BE2C (cell line): ENCODE measurements around the gene XYLT1. TPM values are rescaled to one million over a fixed set of nuclear protein-coding genes. Genes with fewer than 3 reads are reported as not detected.

Experiments
- DNase-seq: peaks from one replicate; pipeline ENCODE4 v3.0.0-alpha.2; 2020
- H3K27me3 ChIP-seq: fragments of 250-450 bp; sonication (Bioruptor Pico); 2 replicates; pipeline ENCODE4 v1.5.1; 2020; ENCODE audit warnings: mild to moderate bottlenecking
- H3K36me3 ChIP-seq: fragments of 250-450 bp; sonication (Bioruptor Pico); 2 replicates; pipeline ENCODE4 v1.5.1; 2020; ENCODE audit warnings: mild to moderate bottlenecking
- H3K4me1 ChIP-seq: fragments of 250-450 bp; sonication (Bioruptor Pico); 2 replicates; pipeline ENCODE4 v1.5.1; 2020
- H3K4me3 ChIP-seq: 2 replicates; pipeline ENCODE4 v1.5.1; 2011; ENCODE audit warnings: low read depth, low read length
- H3K9me3 ChIP-seq: fragments of 250-450 bp; sonication (Bioruptor Pico); 2 replicates; pipeline ENCODE4 v1.5.1; 2020
- polyA plus RNA-seq: library from polyadenylated mRNA; unstranded; fragments of >200 nt; gene quantifications from one replicate; pipeline ENCODE4 v1.2.1, GENCODE V29; 2012; ENCODE audit warnings: low read depth, missing spikeins; ENCODE audit not compliant: insufficient read length, insufficient read depth
- TF ChIP-seq, protein P1 (sequence below): IDR thresholded peaks from 2 replicates; pipeline ENCODE4 v1.5.1; 2012; ENCODE audit warnings: mild to moderate bottlenecking, low read depth, low read length

XYLT1 gene, protein sequence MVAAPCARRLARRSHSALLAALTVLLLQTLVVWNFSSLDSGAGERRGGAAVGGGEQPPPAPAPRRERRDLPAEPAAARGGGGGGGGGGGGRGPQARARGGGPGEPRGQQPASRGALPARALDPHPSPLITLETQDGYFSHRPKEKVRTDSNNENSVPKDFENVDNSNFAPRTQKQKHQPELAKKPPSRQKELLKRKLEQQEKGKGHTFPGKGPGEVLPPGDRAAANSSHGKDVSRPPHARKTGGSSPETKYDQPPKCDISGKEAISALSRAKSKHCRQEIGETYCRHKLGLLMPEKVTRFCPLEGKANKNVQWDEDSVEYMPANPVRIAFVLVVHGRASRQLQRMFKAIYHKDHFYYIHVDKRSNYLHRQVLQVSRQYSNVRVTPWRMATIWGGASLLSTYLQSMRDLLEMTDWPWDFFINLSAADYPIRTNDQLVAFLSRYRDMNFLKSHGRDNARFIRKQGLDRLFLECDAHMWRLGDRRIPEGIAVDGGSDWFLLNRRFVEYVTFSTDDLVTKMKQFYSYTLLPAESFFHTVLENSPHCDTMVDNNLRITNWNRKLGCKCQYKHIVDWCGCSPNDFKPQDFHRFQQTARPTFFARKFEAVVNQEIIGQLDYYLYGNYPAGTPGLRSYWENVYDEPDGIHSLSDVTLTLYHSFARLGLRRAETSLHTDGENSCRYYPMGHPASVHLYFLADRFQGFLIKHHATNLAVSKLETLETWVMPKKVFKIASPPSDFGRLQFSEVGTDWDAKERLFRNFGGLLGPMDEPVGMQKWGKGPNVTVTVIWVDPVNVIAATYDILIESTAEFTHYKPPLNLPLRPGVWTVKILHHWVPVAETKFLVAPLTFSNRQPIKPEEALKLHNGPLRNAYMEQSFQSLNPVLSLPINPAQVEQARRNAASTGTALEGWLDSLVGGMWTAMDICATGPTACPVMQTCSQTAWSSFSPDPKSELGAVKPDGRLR
- 0.25 TPM for polyA plus RNA-seq

DNA sequence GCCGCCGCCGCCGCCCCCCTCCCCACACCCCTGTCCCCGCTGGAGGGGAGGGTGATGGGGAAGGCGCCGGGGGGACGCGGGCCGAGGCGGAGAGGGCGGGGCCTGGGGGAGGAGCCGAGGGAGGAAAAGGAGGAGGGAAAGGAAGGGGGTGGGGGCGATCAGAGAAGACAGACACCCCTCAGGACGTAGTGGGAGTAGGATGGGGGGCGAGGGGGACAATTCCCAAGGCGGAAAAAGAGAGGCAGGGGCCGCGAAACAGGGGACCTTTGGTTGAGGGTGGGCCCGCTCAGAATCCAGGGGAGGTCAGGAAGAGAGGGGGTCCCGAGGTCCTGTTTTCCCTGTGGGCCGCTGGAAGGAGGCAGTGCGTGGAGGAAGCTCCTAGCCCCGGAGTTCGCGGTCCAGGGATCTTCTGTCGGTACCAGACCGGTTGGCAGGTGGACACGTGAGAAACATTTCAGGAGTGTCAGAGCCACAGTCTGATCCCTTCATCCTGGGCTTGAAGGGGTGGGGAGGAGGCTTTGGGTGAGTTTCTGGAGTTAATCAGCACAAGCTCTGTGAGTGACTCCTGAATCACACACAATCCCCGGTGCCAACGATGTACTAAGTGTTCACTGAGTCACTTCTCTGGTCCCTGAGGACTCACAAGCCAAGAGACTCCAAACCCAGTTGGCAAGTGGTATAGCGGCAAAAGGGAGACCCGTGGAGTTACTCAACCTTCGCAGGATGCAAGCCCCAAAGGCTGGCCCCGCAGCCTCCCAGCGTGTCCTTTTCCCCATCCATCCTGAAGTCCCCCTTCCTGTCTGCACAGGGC lies at the start of gene XYLT1:
Gene XYLT1, minus strand, starts transcription at position 53 of the 811 bp plus-strand sequence. CDS start 164 bp downstream, outside the sequence.
- no peaks in the 10 kb centered on the region for H3K36me3 ChIP-seq
- H3K4me3 ChIP-seq = peak within 1 kb of the TSS; percentile 60
- H3K27me3 ChIP-seq = peaks cover 28% of the 10 kb centered on the region
- no peaks in the 10 kb centered on the region for H3K9me3 ChIP-seq
- peak; percentile 42 for DNase-seq
- H3K4me1 ChIP-seq = no peaks in the 10 kb centered on the region
- TF ChIP-seq, protein P1, sequence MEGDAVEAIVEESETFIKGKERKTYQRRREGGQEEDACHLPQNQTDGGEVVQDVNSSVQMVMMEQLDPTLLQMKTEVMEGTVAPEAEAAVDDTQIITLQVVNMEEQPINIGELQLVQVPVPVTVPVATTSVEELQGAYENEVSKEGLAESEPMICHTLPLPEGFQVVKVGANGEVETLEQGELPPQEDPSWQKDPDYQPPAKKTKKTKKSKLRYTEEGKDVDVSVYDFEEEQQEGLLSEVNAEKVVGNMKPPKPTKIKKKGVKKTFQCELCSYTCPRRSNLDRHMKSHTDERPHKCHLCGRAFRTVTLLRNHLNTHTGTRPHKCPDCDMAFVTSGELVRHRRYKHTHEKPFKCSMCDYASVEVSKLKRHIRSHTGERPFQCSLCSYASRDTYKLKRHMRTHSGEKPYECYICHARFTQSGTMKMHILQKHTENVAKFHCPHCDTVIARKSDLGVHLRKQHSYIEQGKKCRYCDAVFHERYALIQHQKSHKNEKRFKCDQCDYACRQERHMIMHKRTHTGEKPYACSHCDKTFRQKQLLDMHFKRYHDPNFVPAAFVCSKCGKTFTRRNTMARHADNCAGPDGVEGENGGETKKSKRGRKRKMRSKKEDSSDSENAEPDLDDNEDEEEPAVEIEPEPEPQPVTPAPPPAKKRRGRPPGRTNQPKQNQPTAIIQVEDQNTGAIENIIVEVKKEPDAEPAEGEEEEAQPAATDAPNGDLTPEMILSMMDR = no peak

DNA sequence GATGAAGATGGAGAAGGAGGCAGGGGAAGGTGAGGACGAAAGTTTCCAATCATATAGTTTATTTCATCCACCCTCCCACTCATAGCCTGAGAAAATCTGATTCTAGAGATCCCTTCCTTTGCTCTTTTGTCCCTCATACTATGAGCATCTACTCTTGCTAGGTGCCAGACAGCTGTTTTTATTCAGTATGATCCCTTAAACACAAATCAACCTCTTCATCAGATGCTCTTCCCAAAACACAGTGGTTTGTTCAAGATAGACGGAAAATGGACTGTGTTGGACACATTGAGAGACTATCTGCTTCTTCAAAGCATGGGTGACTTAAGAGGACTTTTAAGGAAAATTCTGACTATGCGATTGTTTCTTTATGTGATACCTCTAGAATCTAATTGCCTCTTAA lies 49.4 kb upstream of the XYLT1 start:
- no peak for DNase-seq
- no peaks in the 10 kb centered on the region for H3K36me3 ChIP-seq
- H3K27me3 ChIP-seq = no peaks in the 10 kb centered on the region; the same call in 1 of the 2 replicates
- H3K4me3 ChIP-seq = no peak overlapping the region
- no peaks in the 10 kb centered on the region; the same call in 1 of the 2 replicates for H3K9me3 ChIP-seq
- TF ChIP-seq, protein P1 = no peak
- no peaks in the 10 kb centered on the region for H3K4me1 ChIP-seq

DNA sequence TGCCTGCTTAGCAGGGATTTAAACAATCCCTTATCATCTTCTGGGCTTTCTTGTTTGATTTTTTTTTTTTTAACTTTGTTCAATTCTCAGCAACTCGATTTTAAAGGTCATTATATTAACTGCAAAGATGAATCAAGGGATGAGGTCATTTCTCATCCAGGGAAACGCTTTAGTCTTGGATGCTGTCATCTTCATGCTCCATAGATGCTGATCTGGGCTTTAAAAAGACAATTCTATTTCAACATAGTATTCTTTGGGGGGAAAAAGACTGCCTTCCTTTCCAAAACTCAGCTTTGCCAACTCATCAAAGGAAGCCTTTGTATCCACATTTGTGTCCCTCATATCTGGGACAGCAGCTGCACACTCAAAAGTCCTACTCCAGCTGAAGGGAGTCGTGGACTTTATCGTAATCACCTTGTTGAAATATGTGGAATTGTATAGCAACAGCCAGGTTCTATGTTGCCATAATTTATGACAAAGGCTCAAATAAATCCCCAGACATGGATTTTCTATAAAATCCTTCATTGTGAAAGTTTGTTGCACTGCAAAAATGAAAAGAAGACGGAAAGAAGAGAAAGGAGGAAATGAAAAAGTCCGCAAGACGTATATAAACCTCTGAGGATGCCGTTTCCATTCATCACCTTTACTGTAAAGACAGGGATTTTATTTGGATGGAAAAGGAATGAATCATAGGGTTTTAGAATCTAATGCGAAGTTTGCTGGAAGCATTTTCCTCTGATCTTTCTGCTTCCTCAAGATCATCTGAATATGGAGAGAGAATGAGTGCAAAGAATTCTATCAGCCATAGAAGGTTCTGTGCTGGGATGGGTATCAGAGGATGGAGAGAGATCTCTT lies 48.6 kb upstream of the XYLT1 start:
- Histone ChIP-seq H3K4me1 (no peaks in the 10 kb centered on the region), H3K36me3 (no peaks in the 10 kb centered on the region), H3K27me3 (no peaks in the 10 kb centered on the region; the same call in 1 of the 2 replicates), H3K9me3 (no peaks in the 10 kb centered on the region; the same call in 1 of the 2 replicates), H3K4me3 (no peak overlapping the region)
- TF ChIP-seq, protein P1 = no peak
- no peak for DNase-seq

DNA sequence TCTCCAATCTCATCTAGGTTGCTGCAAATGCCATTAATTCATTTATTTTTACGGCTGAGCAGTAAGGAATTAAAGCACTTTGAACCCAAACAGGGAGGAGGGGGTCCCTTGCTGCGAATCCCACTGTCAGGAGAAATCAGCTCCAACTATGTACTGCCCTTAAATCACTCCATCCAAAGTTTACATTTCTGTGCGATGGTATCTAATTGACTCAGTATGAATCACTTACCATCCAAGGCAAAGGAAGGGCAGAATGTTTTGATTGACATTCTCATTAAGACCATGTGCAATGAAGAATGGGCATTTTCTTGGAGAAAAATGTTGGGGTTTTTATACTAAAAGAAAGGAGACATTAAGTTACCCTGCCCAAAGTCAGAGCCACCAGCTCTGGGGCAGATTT lies 47.7 kb upstream of the XYLT1 start:
- Histone ChIP-seq H3K27me3 (no peaks in the 10 kb centered on the region; the same call in 1 of the 2 replicates), H3K4me1 (no peaks in the 10 kb centered on the region), H3K9me3 (no peaks in the 10 kb centered on the region; the same call in 1 of the 2 replicates), H3K4me3 (no peak overlapping the region), H3K36me3 (no peaks in the 10 kb centered on the region)
- no peak for DNase-seq
- TF ChIP-seq, protein P1 = no peak
